Omental fat pad (tissue), 4 donors: ENCODE measurements around the gene FCRL1. TPM values are rescaled to one million over a fixed set of nuclear protein-coding genes. Genes with fewer than 3 reads are reported as not detected.

Experiments
- ATAC-seq: fragments of 150-250 bp; one replicate; pipeline ENCODE4 v1.9.1; 2016; ENCODE audit warnings: mild to moderate bottlenecking, moderate library complexity; ENCODE audit not compliant: low FRiP score
- DNase-seq: peaks from one replicate; pipeline ENCODE4 v3.0.0-alpha.2; 2019; ENCODE audit warnings: low spot score
- CTCF ChIP-seq, 3 donors: fragments of 450-650 bp; IDR thresholded peaks; one replicate each; pipeline ENCODE4 v1.5.1; 2016 to 2017; ENCODE audit warnings: antibody characterized with exemption in 3 of 3, mild to moderate bottlenecking in 3 of 3, moderate library complexity in 2 of 3
- total RNA-seq, 4 donors: library from RNA; depleted of rRNA; stranded (reverse); fragments of >200 nt; gene quantifications; one replicate each; pipeline ENCODE4 v1.1.0, GENCODE V29; 2016

Gene FCRL1
- total RNA-seq, 4 donors from 2014 or later = 0.28 to 0.38 (median 0.32) TPM; not detected in 1

- no peak for ATAC-seq
- no peak for DNase-seq
- no peak for TF ChIP-seq CTCF (IDR thresholded peaks at IDR 0.05)
Measured at GRCh38 chr1:157830887-157831286, 11.0 kb upstream of the FCRL1 start.

- ATAC-seq = no peak
- no peak for DNase-seq
- TF ChIP-seq CTCF (IDR thresholded peaks at IDR 0.05) = no peak
Measured at GRCh38 chr1:157829711-157830110, 9.8 kb upstream of the FCRL1 start.

GRCh38 chr1:157829210-157829609, 9.3 kb upstream of the FCRL1 start:
- ATAC-seq (no peak), DNase-seq (no peak)
- TF ChIP-seq CTCF (IDR thresholded peaks at IDR 0.05) = no peak

GRCh38 chr1:157820299-157820698, 379 bp upstream of the FCRL1 start:
- ATAC-seq (no peak), DNase-seq (no peak)
- TF ChIP-seq CTCF (IDR thresholded peaks at IDR 0.05) = no peak

- ATAC-seq = no peak
- no peak for TF ChIP-seq CTCF (IDR thresholded peaks at IDR 0.05)
- DNase-seq = no peak
Measured at GRCh38 chr1:157819215-157819614, 705 bp downstream of the FCRL1 start.

- TF ChIP-seq CTCF (IDR thresholded peaks at IDR 0.05) = no peak
- ATAC-seq = no peak
Measured at GRCh38 chr1:157813269-157813668, 6.7 kb downstream of the FCRL1 start.

GRCh38 chr1:157806431-157807149, 13.3 kb downstream of the FCRL1 start:
- no peak for ATAC-seq
- no peak for DNase-seq
- no peak for TF ChIP-seq CTCF (IDR thresholded peaks at IDR 0.05)

More at GRCh38 chr1:157813269-157813668, 6.7 kb downstream of the FCRL1 start:
- DNase-seq = no peak
